Immature natural killer cell (primary cell): Measurements from ENCODE around the gene SLC6A9. TPM values are rescaled to one million over a fixed set of nuclear protein-coding genes. Genes with fewer than 3 reads are reported as not detected.

ENCODE experiments used
- DNase-seq, 3 donors: peaks; one replicate each; pipeline ENCODE4 v3.0.0; 2022; ENCODE audit warnings: mixed read lengths in 1 of 3
- H3K27ac Mint-ChIP-seq, 6 donors: one replicate each; pipeline ENCODE4 v1.8.0; 2020; ENCODE audit warnings: mixed read lengths in 6 of 6, mild to moderate bottlenecking in 5 of 6, inconsistent platforms in 4 of 6, moderate library complexity in 3 of 6
- H3K27me3 Mint-ChIP-seq, 3 donors: one replicate each; pipeline ENCODE4 v1.8.0; 2020 to 2021; ENCODE audit warnings: low read depth in 3 of 3, mild to moderate bottlenecking in 3 of 3, mixed read lengths in 3 of 3, moderate library complexity in 3 of 3, inconsistent platforms in 1 of 3
- H3K36me3 Mint-ChIP-seq, 3 donors: one replicate each; pipeline ENCODE4 v1.8.0; 2020; ENCODE audit warnings: mixed read lengths in 3 of 3, inconsistent platforms in 2 of 3, mild to moderate bottlenecking in 2 of 3
- H3K4me1 Mint-ChIP-seq, 2 donors: one replicate each; pipeline ENCODE4 v1.8.0; 2020; ENCODE audit warnings: inconsistent platforms in 2 of 2, mild to moderate bottlenecking in 2 of 2, mixed read lengths in 2 of 2, moderate library complexity in 1 of 2
- H3K4me3 Mint-ChIP-seq, 5 donors: one replicate each; pipeline ENCODE4 v1.8.0; 2020; ENCODE audit warnings: mild to moderate bottlenecking in 5 of 5, mixed read lengths in 5 of 5, inconsistent platforms in 3 of 5, moderate library complexity in 3 of 5
- H3K9me3 Mint-ChIP-seq, 6 donors: one replicate each; pipeline ENCODE4 v1.8.0; 2020; ENCODE audit warnings: mild to moderate bottlenecking in 6 of 6, mixed read lengths in 6 of 6, inconsistent platforms in 4 of 6, moderate library complexity in 3 of 6
- polyA plus RNA-seq, 3 donors: library from polyadenylated mRNA; unstranded; fragments of 300-500 nt; fragmentation: Illumina TruSeq; gene quantifications; one replicate each; pipeline ENCODE4 v1.2.3, GENCODE V29; 2021

SLC6A9 gene
- polyA plus RNA-seq, 3 donors from 2014 or later, result not detected

DNA sequence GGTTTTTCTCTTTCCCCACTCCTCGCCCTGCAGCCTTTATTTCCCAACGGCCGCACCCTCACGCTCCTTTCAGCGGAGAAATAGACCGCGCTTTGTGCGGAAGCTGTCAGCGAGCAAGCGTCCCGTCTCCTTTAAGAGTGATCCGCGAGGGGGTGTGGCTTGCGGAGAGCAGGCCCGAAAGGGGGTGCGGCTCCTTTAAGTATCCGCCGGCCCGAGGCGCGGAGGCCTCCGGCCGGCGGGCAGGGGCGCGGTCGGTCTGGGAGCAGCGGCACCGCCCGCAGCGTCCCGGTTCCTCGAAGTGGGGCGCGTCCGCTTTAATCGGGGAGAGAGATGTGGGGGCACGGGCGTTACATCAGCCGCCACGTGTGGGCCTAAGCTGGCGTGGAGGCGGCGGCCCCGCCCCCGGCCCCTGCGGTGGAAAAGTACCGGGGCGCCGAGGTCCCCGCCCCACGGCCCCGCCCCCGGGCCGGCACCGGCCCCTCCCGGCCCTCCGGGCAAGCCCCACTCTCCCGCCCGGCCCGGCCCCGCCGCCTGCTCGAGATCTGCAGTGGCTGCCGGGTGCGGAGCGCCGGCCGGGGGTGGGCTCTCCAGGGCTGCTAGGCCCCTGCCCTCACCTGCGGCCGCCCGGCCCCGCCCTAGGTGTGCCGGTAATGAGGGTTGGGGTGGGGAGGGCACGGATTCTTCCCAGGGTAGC, 1.2 kb downstream of the SLC6A9 start:
- H3K27me3 Mint-ChIP-seq, result peaks cover 2 to 13% (median 5%) of the 10 kb centered on the region in 3 donors
- H3K27ac Mint-ChIP-seq, result peak overlapping the region; percentile 85 to 97 (median 92)
- no peaks in the 10 kb centered on the region for H3K36me3 Mint-ChIP-seq
- peak overlapping the region; percentile 93 to 99 (median 96) for H3K4me3 Mint-ChIP-seq
- H3K9me3 Mint-ChIP-seq, result no peaks in the 10 kb centered on the region
- peak; percentile 81 to 82 (median 82) for DNase-seq
- peaks cover 17 to 21% of the 10 kb centered on the region in 2 donors for H3K4me1 Mint-ChIP-seq

DNA sequence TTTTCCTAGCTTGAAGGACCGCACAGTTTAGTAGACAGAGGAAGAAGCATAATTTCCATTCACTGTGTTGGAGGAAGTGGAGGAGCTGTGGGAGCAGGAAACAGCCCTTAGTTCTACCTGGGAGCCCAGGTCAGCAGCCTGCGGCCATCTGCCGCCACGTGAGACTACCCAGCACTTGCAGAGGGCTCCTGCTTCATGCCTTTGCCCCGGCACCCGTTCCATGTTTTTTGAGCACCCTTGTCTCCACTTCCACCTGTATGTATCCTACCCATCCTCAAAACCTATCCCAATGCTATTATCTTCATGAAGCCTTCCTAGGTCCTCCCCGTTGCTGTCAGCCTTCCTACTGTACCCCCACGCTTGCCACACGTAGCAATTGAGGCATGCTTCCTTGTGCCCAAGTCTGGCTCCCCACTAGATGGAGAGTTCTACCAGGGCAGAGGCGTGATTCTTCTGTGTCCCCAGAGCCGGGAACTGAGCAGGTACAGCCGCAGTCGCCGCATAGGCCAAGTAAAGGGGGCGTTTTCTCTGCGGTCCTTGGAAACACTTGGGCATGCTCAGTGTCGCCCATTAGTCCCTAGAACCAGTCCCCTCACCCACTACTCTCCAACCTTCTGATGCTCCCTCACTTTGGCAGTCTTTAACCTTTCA, 1.9 kb downstream of the SLC6A9 start:
- Mint-ChIP-seq H3K36me3 (no peaks in the 10 kb centered on the region), H3K4me3 (peak overlapping the region; percentile 93 to 99 (median 96)), H3K9me3 (no peaks in the 10 kb centered on the region), H3K4me1 (peaks cover 17 to 21% of the 10 kb centered on the region in 2 donors), H3K27me3 (peaks cover 2 to 13% (median 5%) of the 10 kb centered on the region in 3 donors), H3K27ac (peak overlapping the region; percentile 85 to 97 (median 92))
- DNase-seq, result no peak

DNA sequence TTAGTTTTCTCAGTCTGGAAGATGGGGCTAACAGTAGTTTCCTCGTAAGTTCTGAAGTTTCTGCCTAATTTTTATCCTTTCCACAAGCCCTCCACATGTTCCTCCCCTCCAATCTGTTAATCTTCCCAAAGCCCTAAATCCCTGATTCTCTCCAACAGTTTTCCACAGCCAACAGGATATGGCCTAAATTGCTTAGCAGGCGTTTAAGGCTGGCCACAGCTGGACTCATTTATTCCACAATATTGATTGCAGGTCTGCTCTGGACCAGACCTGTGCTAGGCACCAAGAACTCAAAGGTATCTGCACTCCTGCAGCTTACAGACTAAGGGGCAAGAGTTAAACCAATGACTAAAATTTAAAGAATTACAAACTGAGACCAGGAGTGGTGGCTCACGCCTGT, 3.9 kb downstream of the SLC6A9 start:
- peaks cover 2 to 13% (median 5%) of the 10 kb centered on the region in 3 donors for H3K27me3 Mint-ChIP-seq
- H3K9me3 Mint-ChIP-seq, result no peaks in the 10 kb centered on the region
- no peaks in the 10 kb centered on the region for H3K36me3 Mint-ChIP-seq
- no peak overlapping the region for H3K27ac Mint-ChIP-seq
- H3K4me1 Mint-ChIP-seq, result peaks cover 17 to 21% of the 10 kb centered on the region in 2 donors
- H3K4me3 Mint-ChIP-seq, result no peak overlapping the region
- DNase-seq, result no peak

DNA sequence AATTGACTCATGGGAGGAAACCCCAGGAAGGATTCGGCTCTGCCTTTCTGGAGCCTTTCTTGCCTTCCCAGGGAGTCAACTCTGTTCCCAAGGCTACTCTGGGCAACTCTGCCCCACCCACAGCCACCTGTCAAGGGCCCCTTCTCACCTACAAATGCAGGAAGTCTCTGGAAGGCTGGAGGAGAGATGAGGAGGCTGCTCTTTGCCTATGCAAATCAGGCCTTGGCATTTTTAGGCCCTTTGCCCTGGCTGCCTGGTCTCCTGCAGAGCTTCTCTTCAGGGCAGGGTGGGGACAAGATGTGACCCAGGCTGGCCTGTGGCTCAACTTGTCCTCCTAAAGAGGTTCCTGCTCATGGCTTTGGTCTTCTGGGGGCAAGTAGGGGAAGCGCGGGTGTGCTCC, 5.4 kb downstream of the SLC6A9 start:
- Mint-ChIP-seq H3K27me3 (peaks cover 0 to 7% (median 0%) of the 10 kb centered on the region in 3 donors), H3K4me1 (peaks cover 14 to 21% of the 10 kb centered on the region in 2 donors), H3K27ac (no peak overlapping the region), H3K36me3 (no peaks in the 10 kb centered on the region), H3K9me3 (no peaks in the 10 kb centered on the region), H3K4me3 (no peak overlapping the region)
- no peak for DNase-seq

DNA sequence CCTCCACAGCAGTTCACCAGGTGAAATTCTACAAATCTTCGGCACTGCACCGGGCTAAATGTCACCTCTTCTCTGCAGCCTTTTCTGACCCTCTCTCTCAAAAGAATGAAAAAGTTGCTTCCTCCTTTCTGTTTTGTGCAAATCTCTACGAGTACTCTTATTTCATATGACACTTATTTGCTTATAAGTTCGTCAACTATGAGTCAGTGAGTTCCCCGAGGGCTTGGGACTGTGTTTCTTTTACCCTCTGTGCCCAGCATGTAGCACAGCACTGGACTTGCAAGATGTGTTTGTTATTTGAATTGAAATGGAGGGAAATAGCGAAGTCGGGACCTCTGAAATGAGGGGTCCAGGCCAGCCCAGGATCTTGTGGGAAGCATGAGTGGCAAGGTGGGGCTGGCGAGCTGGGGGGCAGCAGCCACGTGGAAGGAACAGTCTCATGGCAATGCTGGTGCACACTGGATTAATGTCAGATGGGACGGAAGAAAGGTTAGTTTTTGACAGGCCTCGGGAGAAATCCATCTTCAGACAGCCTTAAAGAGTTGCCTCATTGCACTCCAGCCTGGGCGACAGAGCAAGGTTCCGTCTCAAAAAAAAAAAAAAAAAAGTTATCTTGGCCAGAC, 6.2 kb downstream of the SLC6A9 start:
- Mint-ChIP-seq H3K27me3 (peaks cover 0 to 7% (median 0%) of the 10 kb centered on the region in 3 donors), H3K9me3 (no peaks in the 10 kb centered on the region), H3K4me1 (peaks cover 14 to 21% of the 10 kb centered on the region in 2 donors), H3K4me3 (no peak overlapping the region), H3K36me3 (no peaks in the 10 kb centered on the region), H3K27ac (peak overlapping the region in 1 of 6 donors; percentile 23)
- DNase-seq, result no peak

DNA sequence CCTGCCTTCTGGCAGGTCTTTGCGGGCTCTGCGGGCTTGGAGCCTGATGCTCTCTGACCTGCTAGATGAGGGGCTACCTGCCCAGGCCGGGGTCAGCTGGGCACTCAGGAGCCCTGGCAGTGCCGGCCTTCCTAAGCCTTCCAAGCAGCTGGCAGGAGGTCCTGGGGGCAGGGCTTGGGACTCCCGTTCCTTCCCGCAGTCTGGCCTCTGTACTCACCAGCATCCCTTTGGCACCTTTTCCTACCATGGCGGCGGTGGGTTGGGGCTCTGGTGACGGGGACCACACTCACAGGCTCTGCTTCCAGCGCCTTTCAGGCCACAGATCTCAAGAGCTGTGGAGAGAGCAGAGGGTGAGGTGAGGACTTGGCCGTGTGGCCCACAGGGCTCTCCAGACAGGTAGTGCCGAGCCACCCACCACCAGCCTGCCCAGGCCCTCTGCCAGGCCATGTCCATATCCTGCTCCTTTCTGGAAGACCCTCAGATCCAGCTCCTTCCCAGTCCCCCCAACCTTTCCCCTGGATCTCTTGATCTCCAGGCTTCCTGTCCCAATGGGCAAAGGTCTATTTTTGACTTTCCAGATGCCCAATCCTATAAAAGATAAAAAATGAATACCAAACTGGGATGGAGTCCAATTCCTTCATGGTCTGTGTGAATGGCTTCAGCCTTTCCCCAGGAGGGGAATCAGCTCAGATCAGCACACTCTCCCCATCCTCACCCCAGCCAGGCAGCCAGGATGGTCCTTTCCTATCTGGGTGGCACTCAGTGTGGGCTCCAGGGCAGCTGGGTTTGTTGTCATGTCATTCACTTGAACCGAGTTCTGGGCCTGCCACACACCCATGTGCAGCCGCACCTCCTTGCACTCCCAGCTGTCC, 7.0 kb downstream of the SLC6A9 start:
- DNase-seq, result no peak
- H3K9me3 Mint-ChIP-seq, result no peaks in the 10 kb centered on the region
- peaks cover 0 to 2% (median 0%) of the 10 kb centered on the region in 3 donors for H3K27me3 Mint-ChIP-seq
- no peak overlapping the region for H3K27ac Mint-ChIP-seq
- peaks cover 8 to 14% of the 10 kb centered on the region in 2 donors for H3K4me1 Mint-ChIP-seq
- no peak overlapping the region for H3K4me3 Mint-ChIP-seq
- no peaks in the 10 kb centered on the region for H3K36me3 Mint-ChIP-seq

DNA sequence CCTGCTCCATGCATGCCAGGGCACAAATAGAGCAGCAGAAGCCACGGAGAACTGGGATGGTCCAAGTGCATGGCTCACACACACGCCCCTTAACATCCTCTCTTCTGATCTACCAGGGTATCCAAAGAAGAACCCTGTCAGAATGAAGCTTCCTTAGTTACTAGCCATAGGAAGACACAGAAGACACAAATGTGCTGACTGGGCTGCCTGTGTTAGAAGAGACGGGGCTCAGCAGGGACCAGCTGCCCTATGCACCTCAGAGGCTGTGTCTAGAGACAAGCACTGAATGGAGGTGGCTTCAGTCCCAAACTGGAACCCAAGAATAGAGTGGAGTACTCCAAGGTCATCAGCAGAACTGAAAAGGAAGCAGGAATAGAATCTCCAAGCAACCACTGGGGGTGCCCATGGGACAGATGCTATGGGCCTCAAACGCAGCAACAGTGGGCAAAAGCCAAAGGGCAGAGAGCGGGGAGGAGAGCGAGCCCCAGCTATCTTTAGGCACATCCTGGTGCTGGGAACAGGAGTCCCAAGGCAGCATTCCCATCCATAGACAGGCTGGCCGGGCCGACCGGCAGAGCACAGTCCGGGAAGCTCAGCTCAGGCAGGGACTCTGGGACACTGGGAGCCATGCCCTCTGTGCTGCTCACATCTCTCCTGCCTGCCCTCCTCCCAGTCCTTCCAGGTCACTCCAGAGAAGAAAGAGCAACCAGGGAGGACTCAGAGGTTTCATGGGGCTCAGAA, 9.5 kb downstream of the SLC6A9 start:
- Mint-ChIP-seq H3K4me1 (no peaks in the 10 kb centered on the region), H3K27ac (no peak overlapping the region), H3K9me3 (no peaks in the 10 kb centered on the region), H3K4me3 (no peak overlapping the region), H3K36me3 (no peaks in the 10 kb centered on the region), H3K27me3 (no peaks in the 10 kb centered on the region)
- DNase-seq, result no peak

DNA sequence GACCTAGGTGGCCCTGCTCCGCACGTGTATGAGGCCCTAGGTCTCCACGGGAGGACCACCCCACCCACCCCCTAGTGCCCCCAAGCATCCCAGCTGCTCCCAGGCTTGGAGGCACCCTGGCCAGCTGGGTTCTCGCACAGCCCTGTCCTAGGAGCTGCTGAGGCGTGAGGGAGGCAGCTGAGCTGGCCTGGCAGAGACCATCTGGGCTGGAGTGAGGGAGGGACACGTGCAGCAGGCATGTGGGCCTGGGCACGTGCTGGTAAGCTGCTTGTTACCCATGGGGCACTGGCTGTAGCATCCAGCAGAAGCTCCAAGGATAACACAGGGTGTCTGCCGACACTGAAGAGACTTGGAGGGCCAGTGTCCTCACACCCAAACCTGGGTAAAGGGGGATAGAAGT, 10.1 kb downstream of the SLC6A9 start:
- DNase-seq, result no peak
- H3K27ac Mint-ChIP-seq, result no peak overlapping the region
- no peak overlapping the region for H3K4me3 Mint-ChIP-seq
- no peaks in the 10 kb centered on the region for H3K27me3 Mint-ChIP-seq
- H3K4me1 Mint-ChIP-seq, result no peaks in the 10 kb centered on the region
- no peaks in the 10 kb centered on the region for H3K9me3 Mint-ChIP-seq
- H3K36me3 Mint-ChIP-seq, result no peaks in the 10 kb centered on the region

DNA sequence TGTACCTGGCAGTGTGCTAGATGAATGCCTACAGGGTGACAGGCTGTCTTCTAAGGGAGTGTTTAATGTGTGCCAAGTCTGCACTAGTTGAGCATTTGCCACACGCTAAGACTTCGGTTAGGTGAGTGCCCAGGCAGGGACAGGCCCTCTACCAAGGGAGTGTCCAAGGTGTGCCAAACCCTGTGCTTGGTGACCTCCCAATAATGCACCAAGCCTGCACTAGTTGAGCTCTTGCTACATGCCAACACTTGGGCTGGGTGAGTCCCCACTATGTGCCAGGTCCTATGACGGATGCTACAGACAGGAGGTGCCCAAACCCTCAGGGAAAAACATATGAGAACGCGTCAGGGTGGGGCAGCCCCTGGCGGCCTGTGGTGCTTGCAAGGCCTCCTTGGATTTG, 10.8 kb downstream of the SLC6A9 start:
- Mint-ChIP-seq H3K36me3 (no peaks in the 10 kb centered on the region), H3K4me1 (no peaks in the 10 kb centered on the region), H3K27ac (no peak overlapping the region), H3K27me3 (no peaks in the 10 kb centered on the region), H3K9me3 (no peaks in the 10 kb centered on the region), H3K4me3 (no peak overlapping the region)
- DNase-seq, result no peak

DNA sequence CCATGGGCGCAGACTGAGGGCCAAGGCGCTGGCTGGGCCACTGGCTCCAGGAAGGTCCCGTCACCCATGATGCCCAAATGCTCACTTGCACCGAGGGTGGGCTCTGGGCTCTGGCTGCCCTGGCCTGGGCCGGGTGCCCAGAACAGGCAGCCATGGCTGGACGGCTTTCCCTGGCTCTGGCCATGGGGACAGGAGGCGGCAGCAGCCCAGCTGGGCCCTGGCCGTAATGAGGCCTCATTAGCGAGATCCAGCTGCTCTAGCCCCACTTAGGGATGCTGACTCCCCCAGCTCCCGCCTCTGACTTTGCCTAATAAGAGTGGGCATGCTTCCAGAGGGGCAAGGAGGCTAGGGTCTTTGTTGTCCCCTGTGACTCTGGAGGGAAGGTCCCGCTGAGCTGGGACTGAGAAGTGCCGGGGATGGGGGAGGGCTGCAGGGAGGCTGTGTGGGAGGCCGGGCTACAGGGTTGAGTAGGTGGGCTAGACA, 11.8 kb downstream of the SLC6A9 start:
- Mint-ChIP-seq H3K4me3 (no peak overlapping the region), H3K4me1 (no peaks in the 10 kb centered on the region), H3K9me3 (no peaks in the 10 kb centered on the region), H3K27ac (no peak overlapping the region), H3K36me3 (no peaks in the 10 kb centered on the region), H3K27me3 (no peaks in the 10 kb centered on the region)
- DNase-seq, result no peak

DNA sequence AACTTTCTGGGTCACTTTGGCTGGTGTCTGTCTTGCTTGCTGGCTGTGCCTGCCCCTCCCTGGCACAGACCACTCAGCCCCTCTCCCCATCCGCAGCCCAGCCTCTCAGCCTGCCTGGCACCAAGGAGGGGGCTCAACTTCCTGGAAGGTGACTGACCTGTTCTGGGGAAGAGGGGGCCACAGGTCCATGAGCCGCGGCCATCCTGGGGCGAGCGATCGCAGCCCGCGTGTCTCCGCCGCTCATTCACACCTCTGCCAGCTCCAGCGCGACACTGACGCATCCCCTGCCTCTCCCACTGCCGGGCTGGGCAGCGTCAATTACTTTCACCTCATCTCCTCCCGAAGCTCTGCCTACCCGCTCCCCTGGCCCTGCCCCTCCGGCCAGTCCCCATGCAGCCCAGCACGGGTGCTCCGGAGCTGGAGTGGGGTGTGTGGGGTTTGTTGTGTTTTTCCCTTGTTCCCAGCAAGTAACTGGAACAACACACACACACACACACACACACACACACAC, 14.3 kb downstream of the SLC6A9 start:
- no peak overlapping the region for H3K4me3 Mint-ChIP-seq
- no peaks in the 10 kb centered on the region for H3K36me3 Mint-ChIP-seq
- H3K4me1 Mint-ChIP-seq, result no peaks in the 10 kb centered on the region
- no peaks in the 10 kb centered on the region for H3K27me3 Mint-ChIP-seq
- DNase-seq, result no peak
- no peak overlapping the region for H3K27ac Mint-ChIP-seq
- no peaks in the 10 kb centered on the region for H3K9me3 Mint-ChIP-seq

DNA sequence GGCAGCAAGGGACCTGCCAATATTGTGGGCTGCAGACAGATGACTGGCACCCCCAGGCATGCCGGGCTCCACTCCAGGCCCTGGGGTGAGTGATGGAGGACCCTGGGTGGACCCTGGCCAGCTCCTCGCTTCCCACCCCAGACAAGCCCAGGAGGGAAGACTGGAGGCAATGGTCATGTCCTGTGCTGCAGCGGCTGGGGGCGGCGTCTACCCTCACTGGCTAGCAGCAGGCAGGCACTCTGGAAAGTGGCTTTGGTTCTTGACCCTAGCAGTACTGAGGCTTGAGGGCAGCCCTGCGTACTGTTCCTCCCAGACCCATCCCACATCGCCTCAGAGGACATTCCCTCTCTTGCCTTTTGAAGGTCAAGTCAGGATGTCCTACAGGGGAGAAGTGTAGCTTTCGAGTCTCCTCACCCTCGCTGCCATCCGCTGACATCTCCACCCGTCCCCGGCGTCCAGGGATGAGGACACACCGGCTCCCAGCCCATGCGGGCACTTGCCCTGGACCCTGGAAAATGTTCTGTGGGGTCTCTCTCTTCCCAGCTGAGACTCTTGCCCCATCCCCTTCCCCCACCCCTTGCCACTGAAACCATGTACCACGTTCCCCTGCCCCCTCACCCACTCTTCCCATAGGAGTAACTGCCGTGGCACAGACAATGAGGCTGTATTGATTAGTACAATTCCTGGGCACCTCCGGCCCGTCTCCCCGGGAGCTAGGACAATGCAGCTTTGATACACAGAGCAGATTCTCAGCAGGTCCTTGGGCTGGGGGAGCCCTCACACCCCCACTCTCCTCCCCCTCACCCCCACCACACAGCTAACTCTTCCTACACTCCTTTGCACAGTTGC, 15.0 kb downstream of the SLC6A9 start:
- no peaks in the 10 kb centered on the region for H3K4me1 Mint-ChIP-seq
- no peak overlapping the region for H3K4me3 Mint-ChIP-seq
- no peaks in the 10 kb centered on the region for H3K36me3 Mint-ChIP-seq
- no peaks in the 10 kb centered on the region for H3K27me3 Mint-ChIP-seq
- no peak overlapping the region for H3K27ac Mint-ChIP-seq
- DNase-seq, result no peak
- no peaks in the 10 kb centered on the region for H3K9me3 Mint-ChIP-seq
